Thyroid gland (tissue), 4 donors: ENCODE results near the gene MAD1L1. TPM values are rescaled to one million over a fixed set of nuclear protein-coding genes. Genes with fewer than 3 reads are reported as not detected.

Experiments used
- DNase-seq, 2 donors: peaks; one replicate each; pipeline ENCODE4 v3.0.0-alpha.2; 2019
- H3K27ac ChIP-seq, 3 donors: fragments of 200-600 bp; sonication (generic); 1 replicate in 2 of 3; 2 replicates in 1 of 3; pipeline ENCODE4 v1.5.1; 2016 to 2019; ENCODE audit warnings: mild to moderate bottlenecking in 1 of 3, moderate library complexity in 1 of 3
- H3K27me3 ChIP-seq: fragments of 200-600 bp; sonication (generic); one replicate; pipeline ENCODE4 v1.5.1; 2019
- H3K36me3 ChIP-seq, 2 donors: fragments of 200-600 bp; sonication (generic); one replicate each; pipeline ENCODE4 v1.5.1; 2016 to 2019
- H3K4me1 ChIP-seq, 2 donors: fragments of 200-600 bp; sonication (generic); one replicate each; pipeline ENCODE4 v1.5.1; 2017 to 2019
- H3K4me3 ChIP-seq, 3 donors: fragments of 200-600 bp; sonication (generic); replicated peaks in 1 of 3; 1 replicate in 2 of 3; 2 replicates in 1 of 3; pipeline ENCODE4 v1.5.1; 2016; ENCODE audit warnings: mild to moderate bottlenecking in 1 of 3
- H3K9me3 ChIP-seq: fragments of 200-600 bp; sonication (generic); one replicate; pipeline ENCODE4 v1.5.1; 2017
- POLR2A ChIP-seq, 2 donors: fragments of 450-650 bp; IDR thresholded peaks; one replicate each; pipeline ENCODE4 v1.6.1; 2017; ENCODE audit warnings: antibody characterized with exemption in 2 of 2, mild to moderate bottlenecking in 2 of 2, moderate library complexity in 1 of 2
- WGBS, 2 donors: methylation state at CpG; one replicate each; pipeline ENCODE4 v1.1.5; 2017; 5-methylcytosine and 5-hydroxymethylcytosine counted together
- intact Hi-C: fragments of 100-400 bp; cut with DNase I; formaldehyde crosslinking; loops from one replicate; pipeline ENCODE4 v1.15.1; 2023
- total RNA-seq, 4 donors: library from RNA; depleted of rRNA; stranded (reverse); fragments of >200 nt; gene quantifications; one replicate each; pipeline ENCODE4 v1.2.3, GENCODE V29; 2016
- TF ChIP-seq, protein P1 (sequence below), 6 experiments: fragments of 200-600 bp in 3 of 6; fragments of 450-650 bp in 3 of 6; sonication (generic) in 3 of 6; IDR thresholded peaks; one replicate each; pipeline ENCODE4 v1.5.1; 2016 to 2019; ENCODE audit warnings: antibody characterized with exemption in 6 of 6, mild to moderate bottlenecking in 2 of 6, inconsistent platforms in 1 of 6, moderate library complexity in 1 of 6

Gene MAD1L1
- total RNA-seq, 4 donors from 2014 or later = 27.4 to 38.6 (median 33.9) TPM

DNA sequence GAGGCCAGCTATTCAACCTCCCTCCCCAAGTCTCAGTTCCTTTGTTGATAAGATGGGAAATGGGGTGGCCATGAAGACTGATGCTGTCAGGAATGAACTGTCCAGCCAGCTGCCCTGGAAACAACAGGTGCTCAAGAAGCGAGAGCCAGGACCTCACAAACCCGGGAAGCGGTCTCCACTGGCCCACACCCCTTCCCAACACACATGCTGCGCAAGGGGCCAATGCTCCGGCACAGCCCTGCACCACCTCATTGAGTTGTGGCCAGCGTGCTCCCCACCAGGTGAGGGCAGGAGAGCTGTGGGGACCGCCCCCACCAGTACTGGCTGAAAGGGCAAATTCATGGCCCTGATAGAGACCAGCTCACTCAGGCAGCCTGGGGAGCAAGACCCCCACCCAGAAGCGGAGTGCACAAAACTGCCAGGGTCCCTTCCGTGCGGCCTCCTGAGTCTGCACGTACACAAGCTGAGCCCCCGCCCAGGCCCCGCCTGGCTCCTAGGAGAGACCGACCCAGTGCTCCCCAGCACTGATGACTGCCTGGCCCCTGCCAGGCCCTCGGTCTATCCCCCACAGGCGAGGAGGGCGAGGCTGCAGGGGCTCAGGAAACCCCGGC, 216.6 kb downstream of the MAD1L1 start:
- DNase-seq = no peak
- Histone ChIP-seq H3K9me3 (no peaks in the 10 kb centered on the region), H3K27ac (no peak overlapping the region), H3K4me1 (peaks cover 0 to 3% of the 10 kb centered on the region in 2 donors), H3K4me3 (no peak overlapping the region), H3K36me3 (no peaks in the 10 kb centered on the region), H3K27me3 (no peaks in the 10 kb centered on the region)
- TF ChIP-seq, protein P1, sequence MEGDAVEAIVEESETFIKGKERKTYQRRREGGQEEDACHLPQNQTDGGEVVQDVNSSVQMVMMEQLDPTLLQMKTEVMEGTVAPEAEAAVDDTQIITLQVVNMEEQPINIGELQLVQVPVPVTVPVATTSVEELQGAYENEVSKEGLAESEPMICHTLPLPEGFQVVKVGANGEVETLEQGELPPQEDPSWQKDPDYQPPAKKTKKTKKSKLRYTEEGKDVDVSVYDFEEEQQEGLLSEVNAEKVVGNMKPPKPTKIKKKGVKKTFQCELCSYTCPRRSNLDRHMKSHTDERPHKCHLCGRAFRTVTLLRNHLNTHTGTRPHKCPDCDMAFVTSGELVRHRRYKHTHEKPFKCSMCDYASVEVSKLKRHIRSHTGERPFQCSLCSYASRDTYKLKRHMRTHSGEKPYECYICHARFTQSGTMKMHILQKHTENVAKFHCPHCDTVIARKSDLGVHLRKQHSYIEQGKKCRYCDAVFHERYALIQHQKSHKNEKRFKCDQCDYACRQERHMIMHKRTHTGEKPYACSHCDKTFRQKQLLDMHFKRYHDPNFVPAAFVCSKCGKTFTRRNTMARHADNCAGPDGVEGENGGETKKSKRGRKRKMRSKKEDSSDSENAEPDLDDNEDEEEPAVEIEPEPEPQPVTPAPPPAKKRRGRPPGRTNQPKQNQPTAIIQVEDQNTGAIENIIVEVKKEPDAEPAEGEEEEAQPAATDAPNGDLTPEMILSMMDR (IDR thresholded peaks at IDR 0.05) = no peak
- no peak for TF ChIP-seq POLR2A (IDR thresholded peaks at IDR 0.05)
- intact Hi-C loops = no loop called here
- WGBS, 2 donors = 97 to 99% methylated on average over 14 to 15 of the region's 18 CpGs

DNA sequence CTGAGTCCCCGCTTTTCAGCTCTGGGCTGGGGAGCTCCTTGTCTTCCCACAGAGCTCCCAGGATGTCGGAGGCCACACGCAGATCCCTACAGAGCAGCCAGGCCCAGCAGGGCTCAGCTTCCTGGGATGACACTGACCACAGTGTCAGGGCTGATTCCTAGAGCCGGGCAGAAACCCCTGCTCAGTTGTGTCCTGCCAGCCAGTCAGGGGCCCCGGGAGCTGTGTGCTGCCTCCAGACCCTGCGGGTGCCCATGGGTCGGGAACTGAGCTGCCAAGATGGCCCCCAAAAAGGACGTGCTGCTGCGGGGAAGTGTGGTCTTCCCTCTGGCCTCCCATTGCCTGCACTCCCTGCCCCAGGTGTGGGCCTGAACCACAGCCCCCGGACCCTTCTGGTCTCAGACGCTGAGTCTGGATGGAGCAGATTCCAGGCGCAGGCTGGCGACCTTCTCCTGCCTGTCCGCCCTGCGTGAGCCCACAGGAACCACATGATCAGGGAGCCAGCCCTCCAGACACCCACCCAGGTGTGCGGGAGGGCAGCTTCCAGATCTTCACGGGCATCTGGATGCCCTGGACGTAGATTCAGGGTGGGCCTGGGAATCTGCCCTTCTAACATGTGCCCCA, 217.4 kb downstream of the MAD1L1 start:
- H3K36me3 ChIP-seq = no peaks in the 10 kb centered on the region
- H3K9me3 ChIP-seq = no peaks in the 10 kb centered on the region
- intact Hi-C loops = no loop called here
- 92 to 93% methylated on average over 3 to 8 of the region's 18 CpGs for WGBS, 2 donors
- H3K27ac ChIP-seq = no peak overlapping the region
- TF ChIP-seq POLR2A (IDR thresholded peaks at IDR 0.05) = no peak
- TF ChIP-seq, protein P1 (IDR thresholded peaks at IDR 0.05) = no peak
- peaks cover 0 to 3% of the 10 kb centered on the region in 2 donors for H3K4me1 ChIP-seq
- no peak for DNase-seq
- H3K4me3 ChIP-seq = no peak overlapping the region
- H3K27me3 ChIP-seq = no peaks in the 10 kb centered on the region

DNA sequence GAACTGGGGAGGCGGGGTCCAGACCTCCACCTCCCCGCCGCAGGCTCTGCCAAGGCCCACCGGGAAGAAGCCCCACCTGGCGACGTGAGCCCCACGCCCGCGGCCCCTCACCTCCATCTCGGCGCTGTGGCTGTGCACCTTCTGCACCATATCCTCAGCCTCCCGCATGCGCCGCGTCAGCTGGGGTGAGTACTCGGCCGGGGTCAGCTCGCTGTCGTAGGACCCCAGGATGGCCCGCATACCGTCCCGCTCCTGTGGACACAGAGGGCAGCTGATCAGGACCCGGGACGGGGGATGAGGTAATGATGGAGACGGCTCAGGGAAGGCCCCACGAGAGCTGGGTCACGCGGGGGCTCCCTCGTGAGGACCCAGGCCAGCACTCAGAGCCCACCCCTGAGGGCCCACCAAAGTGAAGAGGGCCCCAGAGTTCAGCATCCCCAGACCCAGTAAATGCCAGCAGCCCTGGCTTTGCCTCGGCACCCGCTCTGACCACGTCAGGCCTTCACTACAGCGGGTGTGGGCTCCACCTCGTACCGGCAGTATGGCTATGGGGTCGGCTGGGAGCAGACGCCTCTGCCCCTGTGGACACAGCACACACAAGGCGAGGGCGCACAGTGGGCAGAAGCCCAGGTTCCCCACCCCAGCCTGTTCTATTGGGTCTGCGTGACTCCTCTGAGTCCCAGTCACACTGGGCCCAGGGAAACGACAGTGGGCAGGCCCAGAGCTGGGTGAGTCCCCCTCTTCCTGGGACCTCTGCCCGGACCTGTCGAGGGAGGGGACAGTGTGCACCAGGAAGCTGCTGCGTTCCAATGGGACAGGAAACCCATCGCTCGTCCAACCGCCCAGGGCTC, 218.1 kb downstream of the MAD1L1 start:
- no peak overlapping the region for H3K27ac ChIP-seq
- no peaks in the 10 kb centered on the region for H3K27me3 ChIP-seq
- TF ChIP-seq, protein P1 (IDR thresholded peaks at IDR 0.05) = no peak
- TF ChIP-seq POLR2A (IDR thresholded peaks at IDR 0.05) = no peak
- WGBS, 2 donors = 96 to 98% methylated on average over 33 to 37 of the region's 47 CpGs
- no peak for DNase-seq
- no peaks in the 10 kb centered on the region for H3K9me3 ChIP-seq
- no peaks in the 10 kb centered on the region for H3K36me3 ChIP-seq
- no peak overlapping the region for H3K4me3 ChIP-seq
- intact Hi-C loops = no loop called here
- peaks cover 0 to 3% of the 10 kb centered on the region in 2 donors for H3K4me1 ChIP-seq

DNA sequence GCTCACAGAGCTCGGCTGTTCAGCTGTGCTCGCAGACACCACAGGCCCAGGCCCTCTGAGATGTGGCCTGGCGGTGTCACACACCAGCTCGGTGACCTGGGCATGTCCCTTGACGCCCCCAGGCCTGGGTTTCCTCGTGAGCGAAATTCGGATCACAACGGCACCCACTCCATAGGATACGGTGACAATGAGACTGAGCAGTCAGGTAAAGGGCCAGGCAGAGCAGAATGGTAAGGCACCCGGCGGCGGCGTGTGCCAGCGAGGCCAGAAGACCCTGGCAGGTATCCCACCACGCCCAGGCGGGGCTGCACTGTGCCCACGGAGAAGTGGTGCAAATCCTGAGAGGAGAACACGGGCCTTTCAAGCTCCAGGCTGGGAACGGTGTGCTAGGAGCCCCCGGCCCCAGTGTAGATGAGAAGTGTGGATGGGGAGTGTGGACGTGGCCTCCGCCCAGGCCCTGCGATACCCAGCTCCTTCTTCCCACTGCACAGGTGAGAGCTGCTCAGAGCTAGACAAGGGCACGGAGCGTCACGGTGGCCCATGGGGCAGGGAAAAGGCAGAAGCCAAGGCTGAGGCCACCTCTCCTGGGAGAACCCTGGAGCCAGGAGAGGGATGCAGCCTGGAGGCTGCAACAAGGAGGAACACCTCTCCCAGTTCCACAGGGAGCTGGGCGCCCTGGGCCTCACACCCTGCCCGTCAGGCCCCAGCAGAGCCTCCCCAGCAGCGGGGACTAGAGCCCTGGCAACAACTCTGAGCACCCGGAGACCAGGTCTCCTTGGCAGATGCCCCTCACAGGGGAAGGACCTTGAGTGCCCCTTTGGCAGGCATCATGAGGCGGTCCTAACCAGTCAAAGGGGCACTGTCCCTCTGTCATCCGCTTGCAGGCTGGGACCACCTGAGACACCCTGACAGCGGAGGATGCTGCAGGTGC, 219.1 kb downstream of the MAD1L1 start:
- H3K4me3 ChIP-seq = no peak overlapping the region
- no peak overlapping the region for H3K27ac ChIP-seq
- intact Hi-C loops = no loop called here
- no peaks in the 10 kb centered on the region for H3K36me3 ChIP-seq
- H3K9me3 ChIP-seq = no peaks in the 10 kb centered on the region
- no peak for DNase-seq
- H3K4me1 ChIP-seq = peaks cover 0 to 3% of the 10 kb centered on the region in 2 donors
- TF ChIP-seq, protein P1 (IDR thresholded peaks at IDR 0.05) = no peak
- no peak for TF ChIP-seq POLR2A (IDR thresholded peaks at IDR 0.05)
- no peaks in the 10 kb centered on the region for H3K27me3 ChIP-seq
- WGBS, 2 donors = 91 to 93% methylated on average over 23 to 33 of the region's 34 CpGs
